ENCODE data around the gene MT1A.
A peak's percentile ranks its signal among the peaks of the same experiment; 100 is the strongest.

MT1A gene

DNA sequence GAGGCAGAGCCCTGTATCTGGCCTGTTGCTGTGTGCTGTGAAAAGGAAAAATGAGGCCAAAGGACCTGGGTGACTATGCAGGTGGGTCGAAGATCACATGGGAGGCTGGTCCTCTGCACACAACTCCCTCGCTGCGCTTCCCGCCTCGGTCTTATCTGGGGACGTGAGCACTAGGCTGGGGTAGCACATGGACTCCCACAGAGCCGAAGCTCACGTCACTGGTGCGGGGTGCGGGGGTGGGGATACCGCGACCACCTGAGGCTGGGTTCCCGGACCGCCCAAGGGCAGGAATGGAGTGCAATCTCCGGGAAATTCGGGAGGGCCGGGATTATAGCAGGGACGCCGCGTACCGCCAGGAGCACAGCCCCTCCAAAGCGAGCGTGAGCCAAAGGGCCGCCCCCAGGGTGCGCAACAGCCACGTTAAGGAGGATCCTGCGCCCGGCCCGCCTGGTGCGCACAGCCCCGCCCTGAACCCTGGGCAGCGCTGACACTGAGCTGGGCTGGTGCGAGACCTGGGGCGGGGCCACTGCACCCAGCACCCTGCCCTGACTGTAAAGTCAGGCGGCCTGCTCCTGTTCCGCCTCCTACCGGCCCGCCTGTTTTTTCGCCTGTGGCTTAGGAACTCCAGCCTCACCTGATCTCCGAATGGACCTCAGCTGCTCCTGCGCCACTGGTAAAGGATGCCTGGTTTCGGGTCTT lies 4.8 kb downstream of the MT1A start:
- H3K27me3 ChIP-seq (ENCODE audit: control insufficient read depth, insufficient read depth, low read length): no peaks in the 10 kb centered on the region

DNA sequence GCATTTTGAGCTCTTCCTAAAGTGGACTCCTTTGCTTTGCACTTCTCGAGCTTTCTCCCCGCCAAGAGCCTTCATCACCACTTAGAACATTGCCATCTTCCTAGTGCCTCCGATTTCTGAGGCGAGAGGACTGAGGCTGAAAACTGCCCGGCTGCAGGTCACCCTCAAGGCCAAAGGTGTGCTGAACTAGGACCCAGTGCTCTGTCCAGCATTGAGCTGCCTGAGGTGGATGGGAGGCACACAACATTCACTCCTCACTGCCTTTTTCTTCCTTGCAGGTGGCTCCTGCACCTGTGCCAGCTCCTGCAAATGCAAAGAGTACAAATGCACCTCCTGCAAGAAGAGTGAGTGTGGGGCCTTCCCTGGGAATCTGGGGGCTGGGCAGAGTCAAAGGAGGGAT lies 5.4 kb downstream of the MT1A start:
- H2AFZ ChIP-seq: peak overlapping the region; percentile 48
- peak overlapping the region; percentile 11 for H3K4me3 ChIP-seq (ENCODE audit: low read depth, low read length)
- no peak overlapping the region for H3K9ac ChIP-seq
- H3K4me2 ChIP-seq (ENCODE audit: low read length): peak overlapping the region; percentile 64
- H3K36me3 ChIP-seq (ENCODE audit: control insufficient read depth, insufficient read depth, low read length): no peaks in the 10 kb centered on the region
- TF ChIP-seq, protein P1, sequence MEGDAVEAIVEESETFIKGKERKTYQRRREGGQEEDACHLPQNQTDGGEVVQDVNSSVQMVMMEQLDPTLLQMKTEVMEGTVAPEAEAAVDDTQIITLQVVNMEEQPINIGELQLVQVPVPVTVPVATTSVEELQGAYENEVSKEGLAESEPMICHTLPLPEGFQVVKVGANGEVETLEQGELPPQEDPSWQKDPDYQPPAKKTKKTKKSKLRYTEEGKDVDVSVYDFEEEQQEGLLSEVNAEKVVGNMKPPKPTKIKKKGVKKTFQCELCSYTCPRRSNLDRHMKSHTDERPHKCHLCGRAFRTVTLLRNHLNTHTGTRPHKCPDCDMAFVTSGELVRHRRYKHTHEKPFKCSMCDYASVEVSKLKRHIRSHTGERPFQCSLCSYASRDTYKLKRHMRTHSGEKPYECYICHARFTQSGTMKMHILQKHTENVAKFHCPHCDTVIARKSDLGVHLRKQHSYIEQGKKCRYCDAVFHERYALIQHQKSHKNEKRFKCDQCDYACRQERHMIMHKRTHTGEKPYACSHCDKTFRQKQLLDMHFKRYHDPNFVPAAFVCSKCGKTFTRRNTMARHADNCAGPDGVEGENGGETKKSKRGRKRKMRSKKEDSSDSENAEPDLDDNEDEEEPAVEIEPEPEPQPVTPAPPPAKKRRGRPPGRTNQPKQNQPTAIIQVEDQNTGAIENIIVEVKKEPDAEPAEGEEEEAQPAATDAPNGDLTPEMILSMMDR (IDR thresholded peaks at IDR 0.05): no peak
- H3K9me3 ChIP-seq (ENCODE audit: control insufficient read depth, low read length): no peaks in the 10 kb centered on the region
- peaks cover 4% of the 10 kb centered on the region for H3K4me1 ChIP-seq
- no peaks in the 10 kb centered on the region for H3K27me3 ChIP-seq (ENCODE audit: control insufficient read depth, insufficient read depth, low read length)
- no peak overlapping the region for H3K27ac ChIP-seq
- H3K79me2 ChIP-seq: no peaks in the 10 kb centered on the region

More for the DNA sequence above, 4.8 kb downstream of the MT1A start:
- Histone ChIP-seq H3K27ac (no peak overlapping the region), H3K4me2 (ENCODE audit: low read length) (peak overlapping the region; percentile 64), H3K9me3 (ENCODE audit: control insufficient read depth, low read length) (no peaks in the 10 kb centered on the region), H3K79me2 (no peaks in the 10 kb centered on the region), H3K4me1 (peaks cover 4% of the 10 kb centered on the region), H3K9ac (no peak overlapping the region), H2AFZ (peak overlapping the region; percentile 48), H3K4me3 (ENCODE audit: low read depth, low read length) (peak overlapping the region; percentile 11), H3K36me3 (ENCODE audit: control insufficient read depth, insufficient read depth, low read length) (no peaks in the 10 kb centered on the region)
- TF ChIP-seq, protein P1 (IDR thresholded peaks at IDR 0.05): peak; percentile 56

DNA sequence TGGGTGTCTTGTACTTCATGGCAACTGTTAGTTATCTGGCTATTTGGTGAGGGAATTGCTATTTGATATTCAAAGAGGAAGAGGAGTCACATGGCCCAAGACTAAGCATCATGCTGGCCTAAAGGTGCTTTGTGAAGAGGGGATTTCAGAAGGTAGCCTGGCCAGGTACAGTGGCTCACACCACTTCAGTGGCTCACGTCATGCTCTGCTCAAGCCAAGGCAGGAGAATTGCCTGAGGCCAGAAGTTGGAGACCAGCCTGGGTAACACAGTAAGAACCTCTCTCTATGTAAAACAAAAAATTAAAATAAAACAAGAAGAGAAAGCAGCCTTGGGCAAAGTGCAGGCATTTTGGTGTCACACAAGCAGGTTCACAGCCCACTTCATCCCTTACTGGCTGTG lies 6.8 kb downstream of the MT1A start:
- Histone ChIP-seq H3K4me3 (ENCODE audit: low read depth, low read length) (no peak overlapping the region), H3K27me3 (ENCODE audit: control insufficient read depth, insufficient read depth, low read length) (no peaks in the 10 kb centered on the region), H3K36me3 (ENCODE audit: control insufficient read depth, insufficient read depth, low read length) (no peaks in the 10 kb centered on the region), H3K4me1 (peaks cover 4% of the 10 kb centered on the region), H3K4me2 (ENCODE audit: low read length) (no peak overlapping the region), H2AFZ (no peak overlapping the region), H3K9me3 (ENCODE audit: control insufficient read depth, low read length) (no peaks in the 10 kb centered on the region), H3K9ac (no peak overlapping the region), H3K27ac (no peak overlapping the region), H3K79me2 (no peaks in the 10 kb centered on the region)
- TF ChIP-seq, protein P1 (IDR thresholded peaks at IDR 0.05): no peak

- Histone ChIP-seq H2AFZ (no peak overlapping the region), H3K9me3 (ENCODE audit: control insufficient read depth, low read length) (no peaks in the 10 kb centered on the region), H3K9ac (no peak overlapping the region), H3K27me3 (ENCODE audit: control insufficient read depth, insufficient read depth, low read length) (no peaks in the 10 kb centered on the region), H3K79me2 (no peaks in the 10 kb centered on the region), H3K4me2 (ENCODE audit: low read length) (no peak overlapping the region), H3K4me3 (ENCODE audit: low read depth, low read length) (no peak overlapping the region), H3K4me1 (peaks cover 4% of the 10 kb centered on the region), H3K36me3 (ENCODE audit: control insufficient read depth, insufficient read depth, low read length) (no peaks in the 10 kb centered on the region), H3K27ac (no peak overlapping the region)
- TF ChIP-seq, protein P1 (IDR thresholded peaks at IDR 0.05): no peak
Observed at GRCh38 chr16:56645838-56646237, 7.4 kb downstream of the MT1A start.

Data from parathyroid adenoma (tissue), 2 donors.